Measurements from ENCODE around the gene GIMAP8.

- TF ChIP-seq CTCF (IDR thresholded peaks at IDR 0.05) (no peak), POLR2A (IDR thresholded peaks at IDR 0.05) (no peak)
These were observed 57.6 kb downstream of the GIMAP8 start for GRCh38 chr7:150507947-150508602.
